NCI-H187 (cell line): ENCODE results near the gene GNAS-AS1.
A peak's percentile ranks its signal among the peaks of the same experiment; 100 is the strongest.
"Not testable (repeated sequence)": the region's sequence is repeated elsewhere in the genome, so short reads cannot be mapped to it uniquely, and the experiment has no call there.

Experiments used
- DNase-seq, 2 experiments: peaks; one replicate each; lab custom pipeline; 2025; lab: John Stamatoyannopoulos, UW

The GNAS-AS1 gene

GRCh38 chr20:58835231-58835630, 15.5 kb downstream of the GNAS-AS1 start:
- no peak for DNase-seq

GRCh38 chr20:58833921-58834320, 16.8 kb downstream of the GNAS-AS1 start:
- DNase-seq, result no peak

DNA sequence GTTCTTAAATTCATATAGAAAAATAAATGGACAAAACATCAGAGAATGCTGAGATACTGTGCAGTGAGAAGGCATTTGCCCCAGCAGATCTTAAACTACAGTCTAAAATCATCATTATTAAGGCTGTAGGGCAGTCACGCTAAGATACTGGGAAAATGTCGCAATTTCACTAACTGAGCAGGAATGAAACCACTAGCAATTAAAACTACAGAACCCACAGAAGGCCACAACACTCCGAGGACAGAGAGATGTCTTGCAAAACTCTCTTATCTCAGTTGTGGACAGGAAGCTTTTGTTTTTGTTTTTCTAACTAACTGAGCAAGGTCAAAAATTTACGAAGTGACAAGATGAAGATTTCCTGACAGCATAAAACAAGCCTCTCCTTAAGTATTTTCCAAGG, 18.2 kb downstream of the GNAS-AS1 start:
- no peak for DNase-seq

DNA sequence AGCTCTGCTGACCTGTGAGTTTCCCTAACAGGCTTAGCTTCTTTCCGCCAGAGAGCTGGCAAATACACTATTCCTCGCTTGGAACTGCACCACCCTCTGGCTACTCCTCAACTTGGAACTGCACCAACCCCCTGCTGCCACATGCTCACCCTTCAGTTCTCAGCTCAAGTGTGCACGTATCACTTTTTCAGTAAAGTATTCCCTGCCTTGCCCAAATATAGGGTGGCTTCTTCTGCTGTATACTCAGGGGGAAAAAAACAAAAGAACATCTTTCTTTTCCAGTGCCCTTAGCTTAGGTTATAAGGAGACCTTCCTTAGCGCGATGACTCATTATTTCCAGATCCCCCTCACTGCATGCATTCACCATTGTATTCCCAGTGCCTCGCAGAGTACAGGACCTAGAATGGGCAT, 21.2 kb downstream of the GNAS-AS1 start:
- DNase-seq, result no peak

DNA sequence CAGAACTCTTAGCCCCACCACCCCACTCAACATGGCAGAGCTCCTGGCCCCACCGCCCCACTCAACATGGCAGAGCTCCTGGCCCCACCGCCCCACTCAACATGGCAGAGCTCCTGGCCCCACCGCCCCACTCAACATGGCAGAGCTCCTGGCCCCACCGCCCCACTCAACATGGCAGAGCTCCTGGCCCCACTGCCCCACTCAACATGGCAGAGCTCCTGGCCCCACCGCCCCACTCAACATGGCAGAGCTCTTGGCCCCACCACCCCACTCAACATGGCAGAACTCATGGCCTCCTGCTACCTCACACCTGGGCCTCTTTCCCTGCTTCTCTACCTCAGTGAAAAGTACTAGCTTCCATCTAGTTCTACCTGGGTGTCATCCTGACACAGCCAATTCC, 21.9 kb downstream of the GNAS-AS1 start:
- not testable (repeated sequence) for DNase-seq

GRCh38 chr20:58828136-58828535, 22.6 kb downstream of the GNAS-AS1 start:
- no peak for DNase-seq

DNA sequence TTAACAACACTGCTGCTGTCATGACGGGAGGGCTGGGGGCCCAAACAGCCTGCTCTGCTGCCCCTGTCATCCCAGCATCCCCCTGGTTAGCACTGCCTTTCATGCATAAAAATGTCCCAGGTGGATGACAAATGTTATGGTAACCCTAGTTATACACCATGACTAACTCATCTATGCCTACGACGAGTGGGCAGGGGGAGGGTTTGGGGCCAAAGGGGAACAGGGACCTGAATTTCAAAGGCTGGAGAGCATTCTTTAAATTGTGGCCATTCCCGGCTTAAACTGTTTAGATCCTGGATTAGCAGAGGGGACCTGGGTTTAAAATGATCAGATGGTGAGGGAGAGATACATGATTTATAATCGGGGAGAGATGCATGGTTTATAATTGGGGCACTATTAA, 24.4 kb downstream of the GNAS-AS1 start:
- DNase-seq, result no peak

GRCh38 chr20:58825450-58825849, 25.3 kb downstream of the GNAS-AS1 start:
- DNase-seq, result no peak

DNA sequence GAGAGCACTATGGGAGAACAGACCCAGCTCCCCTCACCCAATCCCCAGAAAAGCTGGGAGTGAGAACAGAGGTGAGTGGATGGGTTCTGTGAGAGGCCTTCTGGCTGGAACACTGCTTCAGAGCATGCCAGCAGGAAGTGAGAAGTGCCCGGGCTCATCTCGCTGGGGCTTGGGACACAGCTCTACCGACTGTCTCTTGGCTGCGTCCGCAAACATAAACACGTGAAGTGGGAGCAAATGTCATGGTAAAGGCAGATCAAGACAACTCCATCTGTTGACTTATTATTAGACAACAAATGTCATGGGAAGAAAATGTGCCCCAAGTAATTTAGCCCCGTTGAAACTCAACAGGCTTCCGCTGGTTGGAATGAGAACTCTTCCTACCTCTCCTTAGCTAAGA, 25.9 kb downstream of the GNAS-AS1 start:
- no peak for DNase-seq

- no peak for DNase-seq
These were observed 27.7 kb downstream of the GNAS-AS1 start for GRCh38 chr20:58822748-58823730.

- DNase-seq, result no peak
These were observed 28.6 kb downstream of the GNAS-AS1 start for GRCh38 chr20:58822149-58822548.

- DNase-seq, result not testable (repeated sequence)
These were observed 30.2 kb downstream of the GNAS-AS1 start for GRCh38 chr20:58820515-58820914.

DNA sequence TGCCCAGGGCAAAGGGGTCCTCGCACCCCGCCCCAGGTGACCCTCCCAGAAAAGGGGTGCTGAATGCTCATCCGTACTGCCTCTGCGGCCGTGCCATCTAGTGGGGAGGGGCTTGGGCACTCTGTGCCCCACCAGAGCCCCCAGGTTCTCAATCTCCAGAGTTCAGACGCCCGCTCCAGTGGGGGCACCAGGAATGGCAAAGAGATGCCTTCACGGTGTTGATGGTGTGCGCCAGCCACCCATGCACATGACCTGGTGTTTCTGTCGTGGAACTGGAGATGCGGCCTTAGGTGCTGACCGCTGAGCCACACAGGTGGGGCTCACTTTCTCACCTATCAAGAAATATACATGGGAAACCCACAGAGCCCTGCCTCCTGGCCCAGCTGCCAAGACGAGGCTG, 30.8 kb downstream of the GNAS-AS1 start:
- no peak for DNase-seq

DNA sequence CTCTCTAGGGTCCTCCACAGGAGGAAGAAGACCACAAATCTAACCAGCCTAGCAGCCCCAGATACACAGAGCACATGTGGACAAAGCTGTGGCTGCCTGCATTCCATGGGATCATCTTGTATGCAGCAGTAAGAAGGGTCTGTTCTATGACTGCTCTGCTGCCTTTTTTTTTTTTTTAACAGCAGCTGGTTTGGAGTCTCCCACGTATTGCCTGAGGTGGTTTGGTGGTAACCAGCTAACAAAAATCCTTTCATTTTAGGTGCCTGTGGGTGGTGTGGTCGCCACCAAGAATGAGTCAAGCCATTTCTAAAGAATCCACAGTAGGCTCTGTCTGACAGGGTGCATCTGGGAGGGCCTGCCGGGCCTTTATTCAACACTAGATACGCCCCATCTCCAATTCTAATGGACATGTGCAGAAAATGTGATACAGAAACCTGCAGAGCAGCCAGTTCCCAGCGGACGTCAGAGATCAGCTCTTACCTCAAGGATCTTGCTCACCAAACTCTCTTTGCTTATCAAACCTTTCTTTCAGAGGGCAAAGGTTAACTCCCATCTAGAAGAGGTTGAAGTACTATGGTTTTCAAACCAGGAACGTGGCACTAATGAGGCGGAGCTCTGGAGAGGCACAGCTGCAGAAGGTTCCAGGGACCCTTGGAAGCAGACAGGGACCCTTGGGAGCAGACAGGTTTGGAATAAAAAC, 32.0 kb downstream of the GNAS-AS1 start:
- DNase-seq, result peak; percentile 73 to 80

DNA sequence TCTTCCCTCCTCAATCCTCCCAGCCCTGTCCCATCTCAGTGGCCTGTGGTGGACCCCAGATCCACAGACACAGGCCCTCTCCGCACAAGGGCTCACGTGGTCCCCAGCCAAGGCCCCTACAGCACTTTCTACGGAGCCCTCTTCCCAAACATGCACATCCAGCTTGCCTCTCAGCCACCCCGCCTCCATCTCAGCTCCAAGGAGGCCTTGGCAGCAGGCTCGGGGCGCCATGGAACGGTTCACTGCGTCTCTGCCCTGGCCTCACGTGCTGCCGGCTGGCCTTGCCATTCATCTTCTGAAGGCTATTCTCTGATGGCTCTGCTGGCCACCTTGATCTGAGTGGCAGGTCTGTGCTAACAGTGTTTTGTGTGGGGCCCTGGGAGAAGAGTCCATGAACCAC, 33.0 kb downstream of the GNAS-AS1 start:
- no peak for DNase-seq

- no peak for DNase-seq
These were observed 33.6 kb downstream of the GNAS-AS1 start for GRCh38 chr20:58816957-58817651.

- no peak for DNase-seq
These were observed 34.7 kb downstream of the GNAS-AS1 start for GRCh38 chr20:58816051-58816450.

DNA sequence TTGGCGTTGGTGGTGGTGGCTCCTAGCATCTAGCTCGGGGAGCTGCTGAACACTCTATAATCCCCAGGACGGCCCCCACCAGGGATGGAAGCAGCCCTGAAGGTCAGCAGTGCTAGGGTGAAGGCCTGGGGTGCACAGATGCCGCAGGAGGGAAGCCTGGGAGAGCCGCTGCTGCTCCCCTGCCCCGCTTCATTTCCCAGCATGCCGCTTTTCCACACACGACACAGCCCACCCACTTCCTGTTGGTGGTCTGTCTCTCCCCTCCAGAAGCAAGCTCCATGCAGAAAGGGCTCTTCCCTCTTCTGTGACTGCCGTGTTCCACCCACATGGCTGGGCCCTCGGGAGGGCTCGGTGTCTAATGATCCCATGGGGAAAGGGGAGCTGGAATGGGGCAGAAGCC, 35.3 kb downstream of the GNAS-AS1 start:
- DNase-seq, result no peak

DNA sequence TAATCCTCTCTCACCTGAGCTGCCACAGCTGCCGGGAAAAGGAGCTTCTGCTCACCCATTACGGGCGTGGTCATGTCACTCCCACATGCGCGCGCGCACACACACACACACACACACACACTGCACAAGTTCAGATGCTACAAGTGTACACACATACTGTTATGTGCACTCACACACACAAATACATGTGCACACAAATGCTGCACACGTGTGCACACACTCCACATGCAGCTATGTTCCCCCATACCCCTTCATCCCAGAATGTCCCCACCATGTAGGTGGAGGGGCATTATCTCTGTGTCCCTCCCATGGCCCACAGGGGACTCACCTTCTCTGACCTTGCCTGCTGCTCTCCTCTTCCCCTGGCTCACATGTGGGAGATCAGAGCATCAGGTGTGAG, 37.3 kb downstream of the GNAS-AS1 start:
- DNase-seq, result no peak

GRCh38 chr20:58811334-58811733, 39.4 kb downstream of the GNAS-AS1 start:
- no peak for DNase-seq

DNA sequence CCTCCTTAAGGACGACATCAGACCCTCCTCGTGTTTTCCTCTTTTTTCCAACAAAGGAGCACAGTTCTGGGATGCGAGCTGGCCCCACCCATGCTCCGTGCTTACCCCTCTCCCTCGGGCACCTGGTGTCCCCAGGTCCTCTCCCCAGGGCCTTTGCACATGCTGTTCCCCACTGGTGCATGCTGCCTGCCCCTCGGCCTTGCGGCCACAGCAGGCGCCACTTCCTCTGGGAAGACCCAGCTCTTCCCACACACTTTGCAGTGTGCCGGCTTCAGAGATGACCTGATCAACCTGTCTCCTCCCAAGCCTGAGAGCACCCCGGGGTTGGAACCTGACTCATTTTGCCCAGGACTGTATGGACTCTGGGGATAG, 39.8 kb downstream of the GNAS-AS1 start:
- no peak for DNase-seq

- DNase-seq, result no peak
These were observed 40.4 kb downstream of the GNAS-AS1 start for GRCh38 chr20:58810116-58810878.
